Measurements from ENCODE around the gene APOC3.

The APOC3 gene

GRCh38 chr11:116807601-116808261 lies 22.0 kb upstream of the APOC3 start:
- WGBS, 2 experiments (ENCODE audit: insufficient coverage in 2 of 2): 84 to 88% methylated on average over 4 to 5 of the region's 6 CpGs
- Histone ChIP-seq H3K27ac (ENCODE audit: low read depth, low read length, severe bottlenecking) (no peak overlapping the region), H3K4me1 (ENCODE audit: control insufficient read depth, insufficient read depth, low read length, poor library complexity, severe bottlenecking) (no peaks in the 10 kb centered on the region)

GRCh38 chr11:116808262-116809175 lies 21.2 kb upstream of the APOC3 start:
- H3K9me3 ChIP-seq (ENCODE audit: control insufficient read depth, low read length): no peaks in the 10 kb centered on the region
- 76 to 83% methylated on average over 9 of the region's 14 CpGs for WGBS, 2 experiments (ENCODE audit: insufficient coverage in 2 of 2)
- H3K4me3 ChIP-seq (ENCODE audit: extremely low read depth, insufficient read depth, low read length, poor library complexity, severe bottlenecking): no peak overlapping the region
- H3K4me1 ChIP-seq (ENCODE audit: control insufficient read depth, insufficient read depth, low read length, poor library complexity, severe bottlenecking): no peaks in the 10 kb centered on the region
- no peaks in the 10 kb centered on the region for H3K36me3 ChIP-seq (ENCODE audit: control insufficient read depth, insufficient read depth, low read length)
- H3K27ac ChIP-seq (ENCODE audit: low read depth, low read length, severe bottlenecking): no peak overlapping the region

More at GRCh38 chr11:116807601-116808261, 22.0 kb upstream of the APOC3 start:
- no peak overlapping the region for H3K4me3 ChIP-seq (ENCODE audit: extremely low read depth, insufficient read depth, low read length, poor library complexity, severe bottlenecking)
- no peaks in the 10 kb centered on the region for H3K36me3 ChIP-seq (ENCODE audit: control insufficient read depth, insufficient read depth, low read length)
- no peaks in the 10 kb centered on the region for H3K9me3 ChIP-seq (ENCODE audit: control insufficient read depth, low read length)

- 80 to 94% methylated on average over 3 of the region's 3 CpGs for WGBS, 2 experiments (ENCODE audit: insufficient coverage in 2 of 2)
- Histone ChIP-seq H3K27ac (ENCODE audit: low read depth, low read length, severe bottlenecking) (no peak overlapping the region), H3K4me3 (ENCODE audit: extremely low read depth, insufficient read depth, low read length, poor library complexity, severe bottlenecking) (no peak overlapping the region), H3K4me1 (ENCODE audit: control insufficient read depth, insufficient read depth, low read length, poor library complexity, severe bottlenecking) (no peaks in the 10 kb centered on the region), H3K9me3 (ENCODE audit: control insufficient read depth, low read length) (no peaks in the 10 kb centered on the region), H3K36me3 (ENCODE audit: control insufficient read depth, insufficient read depth, low read length) (no peaks in the 10 kb centered on the region)
Measured at GRCh38 chr11:116811194-116811593, 18.5 kb upstream of the APOC3 start.

- no peaks in the 10 kb centered on the region for H3K9me3 ChIP-seq (ENCODE audit: control insufficient read depth, low read length)
- H3K4me1 ChIP-seq (ENCODE audit: control insufficient read depth, insufficient read depth, low read length, poor library complexity, severe bottlenecking): no peaks in the 10 kb centered on the region
- H3K27ac ChIP-seq (ENCODE audit: low read depth, low read length, severe bottlenecking): no peak overlapping the region
- H3K36me3 ChIP-seq (ENCODE audit: control insufficient read depth, insufficient read depth, low read length): no peaks in the 10 kb centered on the region
- no peak overlapping the region for H3K4me3 ChIP-seq (ENCODE audit: extremely low read depth, insufficient read depth, low read length, poor library complexity, severe bottlenecking)
- no CpG with 5 or more reads among the region's 4 CpGs for WGBS, 2 experiments (ENCODE audit: insufficient coverage in 2 of 2)
Measured at GRCh38 chr11:116812109-116812508, 17.6 kb upstream of the APOC3 start.

GRCh38 chr11:116813170-116813569 lies 16.5 kb upstream of the APOC3 start:
- H3K36me3 ChIP-seq (ENCODE audit: control insufficient read depth, insufficient read depth, low read length): no peaks in the 10 kb centered on the region
- 100% methylated on average over 1 of the region's 1 CpG for WGBS, 2 experiments (ENCODE audit: insufficient coverage in 2 of 2)
- H3K4me3 ChIP-seq (ENCODE audit: extremely low read depth, insufficient read depth, low read length, poor library complexity, severe bottlenecking): no peak overlapping the region
- H3K4me1 ChIP-seq (ENCODE audit: control insufficient read depth, insufficient read depth, low read length, poor library complexity, severe bottlenecking): no peaks in the 10 kb centered on the region
- no peaks in the 10 kb centered on the region for H3K9me3 ChIP-seq (ENCODE audit: control insufficient read depth, low read length)
- no peak overlapping the region for H3K27ac ChIP-seq (ENCODE audit: low read depth, low read length, severe bottlenecking)

GRCh38 chr11:116813781-116814471 lies 15.8 kb upstream of the APOC3 start:
- H3K4me3 ChIP-seq (ENCODE audit: extremely low read depth, insufficient read depth, low read length, poor library complexity, severe bottlenecking): no peak overlapping the region
- no peak overlapping the region for H3K27ac ChIP-seq (ENCODE audit: low read depth, low read length, severe bottlenecking)
- H3K36me3 ChIP-seq (ENCODE audit: control insufficient read depth, insufficient read depth, low read length): no peaks in the 10 kb centered on the region
- WGBS, 2 experiments (ENCODE audit: insufficient coverage in 2 of 2): 79 to 82% methylated on average over 3 to 4 of the region's 5 CpGs
- H3K4me1 ChIP-seq (ENCODE audit: control insufficient read depth, insufficient read depth, low read length, poor library complexity, severe bottlenecking): no peaks in the 10 kb centered on the region
- no peaks in the 10 kb centered on the region for H3K9me3 ChIP-seq (ENCODE audit: control insufficient read depth, low read length)

- H3K27ac ChIP-seq (ENCODE audit: low read depth, low read length, severe bottlenecking): no peak overlapping the region
- H3K36me3 ChIP-seq (ENCODE audit: control insufficient read depth, insufficient read depth, low read length): no peaks in the 10 kb centered on the region
- no peaks in the 10 kb centered on the region for H3K9me3 ChIP-seq (ENCODE audit: control insufficient read depth, low read length)
- H3K4me1 ChIP-seq (ENCODE audit: control insufficient read depth, insufficient read depth, low read length, poor library complexity, severe bottlenecking): no peaks in the 10 kb centered on the region
- WGBS, 2 experiments (ENCODE audit: insufficient coverage in 2 of 2): 100% methylated on average over 3 of the region's 6 CpGs; no CpG with 5 or more reads in 1 of the 2 experiments
- no peak overlapping the region for H3K4me3 ChIP-seq (ENCODE audit: extremely low read depth, insufficient read depth, low read length, poor library complexity, severe bottlenecking)
Measured at GRCh38 chr11:116814502-116814901, 15.2 kb upstream of the APOC3 start.

GRCh38 chr11:116819049-116819448 lies 10.7 kb upstream of the APOC3 start:
- no peak overlapping the region for H3K27ac ChIP-seq (ENCODE audit: low read depth, low read length, severe bottlenecking)
- no peaks in the 10 kb centered on the region for H3K9me3 ChIP-seq (ENCODE audit: control insufficient read depth, low read length)
- no peaks in the 10 kb centered on the region for H3K36me3 ChIP-seq (ENCODE audit: control insufficient read depth, insufficient read depth, low read length)
- H3K4me1 ChIP-seq (ENCODE audit: control insufficient read depth, insufficient read depth, low read length, poor library complexity, severe bottlenecking): no peaks in the 10 kb centered on the region
- no peak overlapping the region for H3K4me3 ChIP-seq (ENCODE audit: extremely low read depth, insufficient read depth, low read length, poor library complexity, severe bottlenecking)
- 92% methylated on average over 7 to 8 of the region's 9 CpGs for WGBS, 2 experiments (ENCODE audit: insufficient coverage in 2 of 2)

GRCh38 chr11:116821050-116821918 lies 8.4 kb upstream of the APOC3 start:
- H3K36me3 ChIP-seq (ENCODE audit: control insufficient read depth, insufficient read depth, low read length): no peaks in the 10 kb centered on the region
- H3K4me3 ChIP-seq (ENCODE audit: extremely low read depth, insufficient read depth, low read length, poor library complexity, severe bottlenecking): no peak overlapping the region
- 93 to 94% methylated on average over 47 to 49 of the region's 51 CpGs for WGBS, 2 experiments (ENCODE audit: insufficient coverage in 2 of 2)
- no peaks in the 10 kb centered on the region for H3K9me3 ChIP-seq (ENCODE audit: control insufficient read depth, low read length)
- H3K4me1 ChIP-seq (ENCODE audit: control insufficient read depth, insufficient read depth, low read length, poor library complexity, severe bottlenecking): no peaks in the 10 kb centered on the region
- no peak overlapping the region for H3K27ac ChIP-seq (ENCODE audit: low read depth, low read length, severe bottlenecking)

- no peak overlapping the region for H3K27ac ChIP-seq (ENCODE audit: low read depth, low read length, severe bottlenecking)
- WGBS, 2 experiments (ENCODE audit: insufficient coverage in 2 of 2): 56 to 85% methylated on average over 2 to 3 of the region's 5 CpGs
- H3K9me3 ChIP-seq (ENCODE audit: control insufficient read depth, low read length): no peaks in the 10 kb centered on the region
- no peak overlapping the region for H3K4me3 ChIP-seq (ENCODE audit: extremely low read depth, insufficient read depth, low read length, poor library complexity, severe bottlenecking)
- no peaks in the 10 kb centered on the region for H3K4me1 ChIP-seq (ENCODE audit: control insufficient read depth, insufficient read depth, low read length, poor library complexity, severe bottlenecking)
- no peaks in the 10 kb centered on the region for H3K36me3 ChIP-seq (ENCODE audit: control insufficient read depth, insufficient read depth, low read length)
Measured at GRCh38 chr11:116822575-116822974, 7.1 kb upstream of the APOC3 start.

Data from mesodermal cell (in vitro differentiated cells).